Mammary epithelial cell (primary cell): ENCODE results near the gene ACKR3.

Experiments used
- EZH2 ChIP-seq: IDR thresholded peaks from 2 replicates; pipeline ENCODE4 v1.6.1; 2012; ENCODE audit warnings: low read length, inconsistent platforms, borderline replicate concordance
- TF ChIP-seq, protein P1 (sequence below), 2 donors: IDR thresholded peaks in 1 of 2; conservative IDR thresholded peaks in 1 of 2; 2 replicates each; pipeline ENCODE4 v1.5.1; 2011 to 2012; ENCODE audit warnings: inconsistent platforms in 2 of 2, low read length in 2 of 2, mild to moderate bottlenecking in 2 of 2, control low read depth in 1 of 2, low read depth in 1 of 2; ENCODE audit not compliant: insufficient read depth in 1 of 2; ENCODE audit errors: extremely low read depth in 1 of 2

DNA sequence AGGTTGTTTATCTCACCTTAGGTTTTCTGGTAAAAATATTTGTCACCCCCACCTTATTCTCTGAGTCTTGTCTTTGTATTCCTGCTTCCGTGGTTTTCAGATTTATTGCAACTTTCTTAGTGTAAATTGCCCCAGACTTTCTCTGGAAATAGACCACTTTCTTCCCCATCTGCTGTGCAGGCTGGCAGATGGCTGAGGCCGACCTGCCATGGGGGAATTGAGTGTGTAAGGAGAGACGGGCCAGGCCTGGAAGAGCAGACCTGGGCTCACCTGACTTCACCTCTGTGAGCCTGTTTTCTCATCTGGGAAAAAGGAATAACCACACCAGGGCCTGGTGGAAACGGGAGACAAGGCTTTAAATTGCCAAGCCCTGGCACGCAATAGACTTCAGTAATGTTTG lies 44.9 kb downstream of the ACKR3 start:
- TF ChIP-seq, protein P1, sequence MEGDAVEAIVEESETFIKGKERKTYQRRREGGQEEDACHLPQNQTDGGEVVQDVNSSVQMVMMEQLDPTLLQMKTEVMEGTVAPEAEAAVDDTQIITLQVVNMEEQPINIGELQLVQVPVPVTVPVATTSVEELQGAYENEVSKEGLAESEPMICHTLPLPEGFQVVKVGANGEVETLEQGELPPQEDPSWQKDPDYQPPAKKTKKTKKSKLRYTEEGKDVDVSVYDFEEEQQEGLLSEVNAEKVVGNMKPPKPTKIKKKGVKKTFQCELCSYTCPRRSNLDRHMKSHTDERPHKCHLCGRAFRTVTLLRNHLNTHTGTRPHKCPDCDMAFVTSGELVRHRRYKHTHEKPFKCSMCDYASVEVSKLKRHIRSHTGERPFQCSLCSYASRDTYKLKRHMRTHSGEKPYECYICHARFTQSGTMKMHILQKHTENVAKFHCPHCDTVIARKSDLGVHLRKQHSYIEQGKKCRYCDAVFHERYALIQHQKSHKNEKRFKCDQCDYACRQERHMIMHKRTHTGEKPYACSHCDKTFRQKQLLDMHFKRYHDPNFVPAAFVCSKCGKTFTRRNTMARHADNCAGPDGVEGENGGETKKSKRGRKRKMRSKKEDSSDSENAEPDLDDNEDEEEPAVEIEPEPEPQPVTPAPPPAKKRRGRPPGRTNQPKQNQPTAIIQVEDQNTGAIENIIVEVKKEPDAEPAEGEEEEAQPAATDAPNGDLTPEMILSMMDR (conservative IDR thresholded peaks at IDR 0.05 in 1 of 2, IDR thresholded peaks at IDR 0.05 in 1 of 2; ENCODE audit: extremely low read depth in 1 of 2, insufficient read depth in 1 of 2, low read depth in 1 of 2, low read length in 2 of 2), result no peak
- no peak for TF ChIP-seq EZH2
